AG10803 (cell line): ENCODE data around the gene CDRT15L2.
"Not testable (repeated sequence)": the region's sequence is repeated elsewhere in the genome, so short reads cannot be mapped to it uniquely, and the experiment has no call there.

Source experiments
- DNase-seq: peaks from one replicate; pipeline ENCODE4 v3.0.0; 2010; ENCODE audit warnings: low read depth
- H3K4me3 ChIP-seq: 2 replicates; pipeline ENCODE4 v1.5.1; 2011; ENCODE audit warnings: mild to moderate bottlenecking, low read length, control low read depth
- CTCF ChIP-seq: conservative IDR thresholded peaks from 2 replicates; pipeline ENCODE4 v1.5.1; 2011; ENCODE audit warnings: mild to moderate bottlenecking, low read length, control low read depth, inconsistent platforms

The CDRT15L2 gene

GRCh38 chr17:20579424-20579823 lies at the start of gene CDRT15L2:
TSS of gene CDRT15L2 (plus strand) at chr17:20579724. CDS start at chr17:20579744, 20 bp downstream.
- H3K4me3 ChIP-seq, DNase-seq: not testable (repeated sequence)

GRCh38 chr17:20530104-20530503 lies 49.4 kb upstream of the CDRT15L2 start:
- H3K4me3 ChIP-seq, DNase-seq: not testable (repeated sequence)

- DNase-seq = peak; percentile 27
- H3K4me3 ChIP-seq = peak overlapping the region; percentile 62
These were observed 46.9 kb upstream of the CDRT15L2 start for GRCh38 chr17:20532544-20533090.

GRCh38 chr17:20533206-20533605 lies 46.3 kb upstream of the CDRT15L2 start:
- peak overlapping the region; percentile 62 for H3K4me3 ChIP-seq
- not testable (repeated sequence) for DNase-seq

GRCh38 chr17:20534711-20535550 lies 44.6 kb upstream of the CDRT15L2 start:
- H3K4me3 ChIP-seq, DNase-seq: not testable (repeated sequence)

- not testable (repeated sequence) for H3K4me3 ChIP-seq, DNase-seq
These were observed 39.1 kb upstream of the CDRT15L2 start for GRCh38 chr17:20540414-20540813.

GRCh38 chr17:20540865-20541264 lies 38.7 kb upstream of the CDRT15L2 start:
- not testable (repeated sequence) for DNase-seq, H3K4me3 ChIP-seq

- not testable (repeated sequence) for H3K4me3 ChIP-seq
- TF ChIP-seq CTCF = peak; percentile 18; the same call in 1 of the 2 replicates
- peak; percentile 38 for DNase-seq
These were observed 37.5 kb upstream of the CDRT15L2 start for GRCh38 chr17:20541853-20542546.

- H3K4me3 ChIP-seq, DNase-seq: not testable (repeated sequence)
These were observed 31.6 kb upstream of the CDRT15L2 start for GRCh38 chr17:20547923-20548322.

- not testable (repeated sequence) for H3K4me3 ChIP-seq, DNase-seq
These were observed 26.6 kb upstream of the CDRT15L2 start for GRCh38 chr17:20552920-20553319.

GRCh38 chr17:20554728-20555127 lies 24.8 kb upstream of the CDRT15L2 start:
- not testable (repeated sequence) for H3K4me3 ChIP-seq

GRCh38 chr17:20555135-20556010 lies 24.2 kb upstream of the CDRT15L2 start:
- not testable (repeated sequence) for DNase-seq, H3K4me3 ChIP-seq

More at GRCh38 chr17:20554728-20555127, 24.8 kb upstream of the CDRT15L2 start:
- not testable (repeated sequence) for DNase-seq

- not testable (repeated sequence) for H3K4me3 ChIP-seq, DNase-seq
These were observed 21.4 kb upstream of the CDRT15L2 start for GRCh38 chr17:20558096-20558495.

GRCh38 chr17:20559018-20559417 lies 20.5 kb upstream of the CDRT15L2 start:
- DNase-seq, H3K4me3 ChIP-seq: not testable (repeated sequence)
